Measurements from ENCODE around the gene KCNF1. TPM values are rescaled to one million over a fixed set of nuclear protein-coding genes. Genes with fewer than 3 reads are reported as not detected.
A peak's percentile ranks its signal among the peaks of the same experiment; 100 is the strongest.

Gene KCNF1
- total and polyA plus RNA-seq, 3 experiments from 2014 or later: not detected

DNA sequence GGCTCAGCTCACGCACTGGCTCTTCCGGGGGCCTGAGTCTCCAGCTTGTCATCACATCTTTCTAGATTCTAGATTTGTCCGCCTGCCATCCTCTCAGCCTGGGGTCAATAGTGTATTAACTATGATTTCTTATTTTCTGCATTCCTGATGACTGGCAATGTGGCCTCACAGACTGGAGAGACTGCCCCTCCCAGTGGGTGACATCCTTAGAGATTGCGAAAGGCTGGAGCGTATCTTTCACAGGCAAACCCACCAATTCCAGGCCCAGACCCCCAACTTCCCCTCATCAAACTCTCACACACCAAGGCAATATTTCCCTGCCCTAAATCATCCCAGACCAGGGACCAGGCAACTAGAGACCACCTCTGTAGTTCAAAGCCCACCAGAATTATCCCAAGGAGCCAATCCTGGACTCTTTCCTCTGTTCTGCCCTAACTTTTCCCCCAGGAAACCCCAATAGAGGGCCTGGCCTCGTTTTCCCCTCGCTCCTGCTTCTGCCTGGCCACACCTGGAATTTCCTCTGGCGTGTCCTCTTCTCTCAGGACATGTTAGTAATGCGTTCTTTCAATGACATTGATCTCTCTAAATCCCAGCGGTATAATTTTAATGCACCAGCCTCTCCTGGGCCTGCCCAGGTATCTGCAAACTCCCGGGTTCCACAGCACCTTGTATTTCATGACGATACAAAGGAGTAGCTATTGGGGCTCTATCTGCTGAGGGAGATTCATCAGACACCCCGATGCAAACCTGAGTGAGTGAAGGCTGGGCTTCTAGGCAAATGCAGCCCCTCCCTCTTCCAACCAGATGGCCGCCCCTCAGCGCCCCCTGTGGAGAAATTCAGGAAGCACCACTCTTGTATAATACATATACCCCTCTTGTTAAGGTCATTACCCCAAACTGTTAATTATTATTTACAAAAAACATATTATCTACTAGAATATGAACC, 2.4 kb upstream of the KCNF1 start:
- Histone ChIP-seq H3K4me1 (ENCODE audit: insufficient read depth, low read length) (no peaks in the 10 kb centered on the region), H3K36me3 (ENCODE audit: insufficient read depth, low read length) (no peaks in the 10 kb centered on the region), H3K27me3 (ENCODE audit: insufficient read depth, low read length, poor library complexity, severe bottlenecking) (no peaks in the 10 kb centered on the region), H3K4me3 (ENCODE audit: low read length) (no peak overlapping the region), H3K9me3 (ENCODE audit: low read length) (no peaks in the 10 kb centered on the region), H3K27ac (ENCODE audit: low read depth, low read length) (no peak overlapping the region)
- peak in 1 of 5 donors; percentile 12 for DNase-seq
- no peak overlapping the region for H3K27ac Mint-ChIP-seq
- no peaks in the 10 kb centered on the region for H3K36me3 Mint-ChIP-seq
- peaks cover 0 to 6% (median 0%) of the 10 kb centered on the region in 5 donors for H3K9me3 Mint-ChIP-seq
- H3K4me3 Mint-ChIP-seq: no peak overlapping the region
- CTCF ChIA-PET: no interaction called here
- H3K4me1 Mint-ChIP-seq: peaks cover 0 to 7% (median 4%) of the 10 kb centered on the region in 3 donors
- H3K27me3 Mint-ChIP-seq: peaks cover 12 to 36% of the 10 kb centered on the region in 2 donors
- POLR2A ChIA-PET: no interaction called here

DNA sequence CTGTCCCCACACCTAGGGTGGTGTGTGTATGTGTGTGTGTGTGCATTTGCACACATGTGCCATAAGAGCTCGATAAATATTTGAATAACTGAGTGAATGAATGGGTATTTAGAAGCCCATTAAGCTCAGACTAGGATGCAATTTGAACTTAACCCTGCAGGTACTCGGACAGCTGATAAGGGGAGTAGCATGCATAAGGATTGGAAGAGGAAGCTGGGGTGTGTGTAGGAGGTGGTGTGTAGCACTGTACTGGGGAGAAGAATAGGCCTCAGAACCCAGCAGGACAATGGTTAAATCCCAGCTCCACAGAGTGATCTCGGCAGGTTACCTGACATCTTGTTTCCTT, 1.8 kb upstream of the KCNF1 start:
- Histone ChIP-seq H3K27me3 (ENCODE audit: insufficient read depth, low read length, poor library complexity, severe bottlenecking) (no peaks in the 10 kb centered on the region), H3K36me3 (ENCODE audit: insufficient read depth, low read length) (no peaks in the 10 kb centered on the region), H3K4me1 (ENCODE audit: insufficient read depth, low read length) (no peaks in the 10 kb centered on the region), H3K27ac (ENCODE audit: low read depth, low read length) (no peak overlapping the region), H3K4me3 (ENCODE audit: low read length) (no peak overlapping the region), H3K9me3 (ENCODE audit: low read length) (no peaks in the 10 kb centered on the region)
- no peak overlapping the region for H3K27ac Mint-ChIP-seq
- peaks cover 0 to 7% (median 4%) of the 10 kb centered on the region in 3 donors for H3K4me1 Mint-ChIP-seq
- DNase-seq: no peak
- no peak overlapping the region for H3K4me3 Mint-ChIP-seq
- peaks cover 0 to 2% (median 0%) of the 10 kb centered on the region in 5 donors for H3K9me3 Mint-ChIP-seq
- CTCF ChIA-PET: no interaction called here
- H3K27me3 Mint-ChIP-seq: peaks cover 15 to 42% of the 10 kb centered on the region in 2 donors
- POLR2A ChIA-PET: no interaction called here
- no peaks in the 10 kb centered on the region for H3K36me3 Mint-ChIP-seq

DNA sequence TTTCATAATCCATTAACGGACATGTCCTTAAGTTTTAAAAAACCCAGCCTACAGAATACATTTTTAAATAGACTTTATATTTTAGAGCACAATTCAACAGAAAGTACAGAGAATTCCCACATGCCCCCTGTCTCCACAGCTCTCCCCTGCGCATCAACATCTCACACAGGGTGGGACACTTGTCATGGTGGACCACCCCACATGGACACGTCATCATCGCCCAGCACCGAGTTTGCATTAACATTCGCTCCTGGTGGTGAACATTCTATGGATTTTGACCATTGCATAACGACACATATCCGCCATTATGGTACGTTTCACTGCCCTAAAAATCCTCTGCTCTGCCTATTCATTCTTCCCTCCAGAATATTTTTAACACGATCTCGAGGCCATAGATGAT, 1.1 kb upstream of the KCNF1 start:
- Histone ChIP-seq H3K36me3 (ENCODE audit: insufficient read depth, low read length) (no peaks in the 10 kb centered on the region), H3K4me1 (ENCODE audit: insufficient read depth, low read length) (no peaks in the 10 kb centered on the region), H3K27ac (ENCODE audit: low read depth, low read length) (no peak overlapping the region), H3K27me3 (ENCODE audit: insufficient read depth, low read length, poor library complexity, severe bottlenecking) (no peaks in the 10 kb centered on the region), H3K9me3 (ENCODE audit: low read length) (no peaks in the 10 kb centered on the region), H3K4me3 (ENCODE audit: low read length) (no peak overlapping the region)
- H3K27me3 Mint-ChIP-seq: peaks cover 17 to 48% of the 10 kb centered on the region in 2 donors
- DNase-seq: peak in 1 of 5 donors; percentile 6
- peaks cover 0 to 2% (median 0%) of the 10 kb centered on the region in 5 donors for H3K9me3 Mint-ChIP-seq
- H3K27ac Mint-ChIP-seq: no peak overlapping the region
- ChIA-PET CTCF (no interaction called here), POLR2A (no interaction called here)
- H3K4me3 Mint-ChIP-seq: no peak overlapping the region
- peaks cover 0 to 7% (median 4%) of the 10 kb centered on the region in 3 donors for H3K4me1 Mint-ChIP-seq
- no peaks in the 10 kb centered on the region for H3K36me3 Mint-ChIP-seq

DNA sequence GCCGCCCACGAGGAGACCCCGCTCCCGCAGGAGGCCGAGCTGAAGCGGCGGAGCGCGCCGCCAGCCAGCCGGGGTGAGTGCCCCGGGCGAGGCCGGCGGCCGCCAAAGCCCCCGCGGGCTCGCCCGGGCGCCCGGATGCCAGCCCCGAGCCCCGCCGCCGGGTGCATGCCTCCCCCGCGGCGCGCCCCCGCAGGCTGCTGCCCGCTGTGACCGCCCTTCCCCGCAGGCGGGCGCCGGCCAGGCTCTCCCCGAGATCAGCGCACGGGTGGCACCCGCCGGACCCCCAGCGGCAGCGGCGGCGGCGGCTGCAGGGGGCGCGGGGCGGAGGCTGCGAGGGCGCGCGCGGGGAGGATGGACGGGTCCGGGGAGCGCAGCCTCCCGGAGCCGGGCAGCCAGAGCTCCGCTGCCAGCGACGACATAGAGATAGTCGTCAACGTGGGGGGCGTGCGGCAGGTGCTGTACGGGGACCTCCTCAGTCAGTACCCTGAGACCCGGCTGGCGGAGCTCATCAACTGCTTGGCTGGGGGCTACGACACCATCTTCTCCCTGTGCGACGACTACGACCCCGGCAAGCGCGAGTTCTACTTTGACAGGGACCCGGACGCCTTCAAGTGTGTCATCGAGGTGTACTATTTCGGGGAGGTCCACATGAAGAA, 470 bp downstream of the KCNF1 start:
- Histone ChIP-seq H3K27ac (ENCODE audit: low read depth, low read length) (no peak overlapping the region), H3K9me3 (ENCODE audit: low read length) (no peaks in the 10 kb centered on the region), H3K4me3 (ENCODE audit: low read length) (no peak overlapping the region), H3K36me3 (ENCODE audit: insufficient read depth, low read length) (no peaks in the 10 kb centered on the region), H3K27me3 (ENCODE audit: insufficient read depth, low read length, poor library complexity, severe bottlenecking) (no peaks in the 10 kb centered on the region), H3K4me1 (ENCODE audit: insufficient read depth, low read length) (no peaks in the 10 kb centered on the region)
- Mint-ChIP-seq H3K9me3 (no peaks in the 10 kb centered on the region), H3K4me1 (peaks cover 0 to 7% (median 4%) of the 10 kb centered on the region in 3 donors), H3K27me3 (peaks cover 21 to 53% of the 10 kb centered on the region in 2 donors), H3K36me3 (no peaks in the 10 kb centered on the region), H3K27ac (no peak overlapping the region), H3K4me3 (peak overlapping the region in 1 of 7 donors; percentile 32)
- DNase-seq: no peak
- ChIA-PET POLR2A (no interaction called here), CTCF (no interaction called here)

DNA sequence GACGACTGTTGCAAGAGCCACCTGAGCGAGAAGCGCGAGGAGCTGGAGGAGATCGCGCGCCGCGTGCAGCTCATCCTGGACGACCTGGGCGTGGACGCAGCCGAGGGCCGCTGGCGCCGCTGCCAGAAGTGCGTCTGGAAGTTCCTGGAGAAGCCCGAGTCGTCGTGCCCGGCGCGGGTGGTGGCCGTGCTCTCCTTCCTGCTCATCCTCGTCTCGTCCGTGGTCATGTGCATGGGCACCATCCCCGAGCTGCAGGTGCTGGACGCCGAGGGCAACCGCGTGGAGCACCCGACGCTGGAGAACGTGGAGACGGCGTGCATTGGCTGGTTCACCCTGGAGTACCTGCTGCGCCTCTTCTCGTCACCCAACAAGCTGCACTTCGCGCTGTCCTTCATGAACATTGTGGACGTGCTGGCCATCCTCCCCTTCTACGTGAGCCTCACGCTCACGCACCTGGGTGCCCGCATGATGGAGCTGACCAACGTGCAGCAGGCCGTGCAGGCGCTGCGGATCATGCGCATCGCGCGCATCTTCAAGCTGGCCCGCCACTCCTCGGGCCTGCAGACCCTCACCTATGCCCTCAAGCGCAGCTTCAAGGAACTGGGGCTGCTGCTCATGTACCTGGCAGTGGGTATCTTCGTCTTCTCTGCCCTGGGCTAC, 1.2 kb downstream of the KCNF1 start:
- Mint-ChIP-seq H3K27me3 (peaks cover 23 to 53% of the 10 kb centered on the region in 2 donors), H3K36me3 (no peaks in the 10 kb centered on the region), H3K4me1 (peaks cover 0 to 7% (median 4%) of the 10 kb centered on the region in 3 donors), H3K9me3 (no peaks in the 10 kb centered on the region), H3K27ac (no peak overlapping the region), H3K4me3 (peak overlapping the region in 3 of 7 donors; percentile 32 to 65 (median 46))
- H3K4me1 ChIP-seq (ENCODE audit: insufficient read depth, low read length): no peaks in the 10 kb centered on the region
- ChIA-PET CTCF (no interaction called here), POLR2A (no interaction called here)
- no peak for DNase-seq
- H3K27me3 ChIP-seq (ENCODE audit: insufficient read depth, low read length, poor library complexity, severe bottlenecking): no peaks in the 10 kb centered on the region
- H3K9me3 ChIP-seq (ENCODE audit: low read length): no peaks in the 10 kb centered on the region
- H3K4me3 ChIP-seq (ENCODE audit: low read length): no peak overlapping the region
- H3K27ac ChIP-seq (ENCODE audit: low read depth, low read length): no peak overlapping the region
- no peaks in the 10 kb centered on the region for H3K36me3 ChIP-seq (ENCODE audit: insufficient read depth, low read length)

DNA sequence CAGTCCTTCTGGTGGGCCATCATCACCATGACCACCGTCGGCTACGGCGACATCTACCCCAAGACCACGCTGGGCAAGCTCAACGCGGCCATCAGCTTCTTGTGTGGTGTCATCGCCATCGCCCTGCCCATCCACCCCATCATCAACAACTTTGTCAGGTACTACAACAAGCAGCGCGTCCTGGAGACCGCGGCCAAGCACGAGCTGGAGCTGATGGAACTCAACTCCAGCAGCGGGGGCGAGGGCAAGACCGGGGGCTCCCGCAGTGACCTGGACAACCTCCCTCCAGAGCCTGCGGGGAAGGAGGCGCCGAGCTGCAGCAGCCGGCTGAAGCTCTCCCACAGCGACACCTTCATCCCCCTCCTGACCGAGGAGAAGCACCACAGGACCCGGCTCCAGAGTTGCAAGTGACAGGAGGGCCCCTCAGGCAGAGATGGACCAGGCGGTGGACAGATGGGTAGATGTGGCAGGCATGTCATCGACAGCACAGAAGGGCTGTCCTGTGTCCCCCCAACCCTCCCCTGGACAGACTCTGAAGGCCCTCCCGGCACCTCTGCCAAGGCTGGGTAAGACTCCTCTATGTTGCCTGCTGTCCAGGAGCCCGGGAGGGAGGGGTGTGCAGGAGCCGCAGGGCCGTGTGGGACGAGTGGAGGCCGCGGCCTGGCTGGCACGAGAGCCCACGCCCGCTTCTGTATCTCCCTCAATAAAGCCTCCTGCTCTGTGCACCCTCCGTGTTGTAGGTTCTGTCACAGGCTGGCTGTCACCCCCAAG, 2.0 kb downstream of the KCNF1 start:
- Mint-ChIP-seq H3K36me3 (no peaks in the 10 kb centered on the region), H3K9me3 (no peaks in the 10 kb centered on the region), H3K4me1 (peaks cover 0 to 7% (median 4%) of the 10 kb centered on the region in 3 donors), H3K27me3 (peaks cover 22 to 53% of the 10 kb centered on the region in 2 donors), H3K27ac (no peak overlapping the region), H3K4me3 (no peak overlapping the region)
- CTCF ChIA-PET: no interaction called here
- no peaks in the 10 kb centered on the region for H3K9me3 ChIP-seq (ENCODE audit: low read length)
- H3K27ac ChIP-seq (ENCODE audit: low read depth, low read length): no peak overlapping the region
- H3K4me1 ChIP-seq (ENCODE audit: insufficient read depth, low read length): no peaks in the 10 kb centered on the region
- DNase-seq: no peak
- POLR2A ChIA-PET: no interaction called here
- no peaks in the 10 kb centered on the region for H3K27me3 ChIP-seq (ENCODE audit: insufficient read depth, low read length, poor library complexity, severe bottlenecking)
- no peak overlapping the region for H3K4me3 ChIP-seq (ENCODE audit: low read length)
- no peaks in the 10 kb centered on the region for H3K36me3 ChIP-seq (ENCODE audit: insufficient read depth, low read length)

DNA sequence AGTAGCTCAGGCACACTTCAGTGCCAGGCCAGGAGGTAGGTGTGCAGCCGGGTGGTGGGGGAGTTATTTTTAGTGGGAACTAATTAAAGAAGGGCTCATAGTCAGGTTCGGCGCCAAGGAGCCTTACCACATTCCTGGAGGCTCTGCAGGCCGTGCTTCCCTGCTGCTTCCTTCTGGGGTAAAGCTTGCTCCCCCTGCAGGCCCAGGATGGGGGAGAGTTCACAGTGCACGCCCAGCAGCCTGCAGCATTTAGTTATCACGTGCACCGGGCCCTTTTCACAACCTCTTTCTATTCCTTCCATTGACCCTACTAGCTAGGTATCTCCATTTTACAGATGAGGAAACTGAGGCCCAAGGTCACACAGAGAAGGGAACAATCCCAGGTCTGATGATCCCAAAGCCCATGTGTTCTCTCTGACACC, 2.5 kb downstream of the KCNF1 start:
- no peaks in the 10 kb centered on the region for H3K27me3 ChIP-seq (ENCODE audit: insufficient read depth, low read length, poor library complexity, severe bottlenecking)
- H3K4me3 ChIP-seq (ENCODE audit: low read length): no peak overlapping the region
- peaks cover 20 to 50% of the 10 kb centered on the region in 2 donors for H3K27me3 Mint-ChIP-seq
- no peaks in the 10 kb centered on the region for H3K4me1 ChIP-seq (ENCODE audit: insufficient read depth, low read length)
- no peaks in the 10 kb centered on the region for H3K9me3 ChIP-seq (ENCODE audit: low read length)
- H3K27ac ChIP-seq (ENCODE audit: low read depth, low read length): no peak overlapping the region
- no peaks in the 10 kb centered on the region for H3K9me3 Mint-ChIP-seq
- no peak overlapping the region for H3K4me3 Mint-ChIP-seq
- POLR2A ChIA-PET: no interaction called here
- DNase-seq: no peak
- H3K27ac Mint-ChIP-seq: no peak overlapping the region
- CTCF ChIA-PET: no interaction called here
- peaks cover 0 to 7% (median 4%) of the 10 kb centered on the region in 3 donors for H3K4me1 Mint-ChIP-seq
- H3K36me3 Mint-ChIP-seq: no peaks in the 10 kb centered on the region
- H3K36me3 ChIP-seq (ENCODE audit: insufficient read depth, low read length): no peaks in the 10 kb centered on the region
